Measurements from ENCODE around the gene TSC22D2. TPM values are rescaled to one million over a fixed set of nuclear protein-coding genes. Genes with fewer than 3 reads are reported as not detected.

Gene TSC22D2
- total RNA-seq, 1 donor from 2014 or later: 16.0 TPM

DNA sequence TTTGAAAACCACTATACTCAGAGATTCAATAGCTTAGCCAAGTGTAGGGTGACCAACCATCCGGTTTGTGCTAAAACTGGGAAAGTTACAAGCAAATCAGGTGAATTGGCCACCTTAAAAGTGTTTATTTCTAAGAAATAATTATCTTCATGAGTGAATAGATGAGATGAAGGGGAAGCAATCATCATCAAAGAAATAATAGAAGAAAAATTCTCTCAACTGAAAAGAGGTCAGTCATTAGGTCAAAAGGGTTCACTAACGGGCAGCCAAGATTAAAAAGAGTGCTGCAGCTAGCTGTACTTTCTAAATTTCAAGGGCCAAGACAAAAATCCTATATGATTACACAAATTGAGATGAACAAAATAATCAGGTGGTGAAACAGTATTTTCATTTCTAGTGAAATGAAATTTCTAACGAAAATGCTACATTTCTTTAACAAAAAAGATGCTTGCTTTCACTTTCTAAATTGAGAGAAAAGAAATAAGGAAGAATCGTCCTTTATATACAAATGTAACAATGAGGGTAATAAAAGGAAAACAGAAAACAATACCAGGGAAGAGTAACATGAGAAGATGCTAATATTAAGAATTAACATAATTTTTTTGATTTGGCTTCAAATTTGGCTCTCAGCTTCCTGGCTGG is 34.7 kb upstream of the TSC22D2 start:
- H3K4me3 ChIP-seq (ENCODE audit: low read depth, low read length): no peak overlapping the region
- TF ChIP-seq, protein P1, sequence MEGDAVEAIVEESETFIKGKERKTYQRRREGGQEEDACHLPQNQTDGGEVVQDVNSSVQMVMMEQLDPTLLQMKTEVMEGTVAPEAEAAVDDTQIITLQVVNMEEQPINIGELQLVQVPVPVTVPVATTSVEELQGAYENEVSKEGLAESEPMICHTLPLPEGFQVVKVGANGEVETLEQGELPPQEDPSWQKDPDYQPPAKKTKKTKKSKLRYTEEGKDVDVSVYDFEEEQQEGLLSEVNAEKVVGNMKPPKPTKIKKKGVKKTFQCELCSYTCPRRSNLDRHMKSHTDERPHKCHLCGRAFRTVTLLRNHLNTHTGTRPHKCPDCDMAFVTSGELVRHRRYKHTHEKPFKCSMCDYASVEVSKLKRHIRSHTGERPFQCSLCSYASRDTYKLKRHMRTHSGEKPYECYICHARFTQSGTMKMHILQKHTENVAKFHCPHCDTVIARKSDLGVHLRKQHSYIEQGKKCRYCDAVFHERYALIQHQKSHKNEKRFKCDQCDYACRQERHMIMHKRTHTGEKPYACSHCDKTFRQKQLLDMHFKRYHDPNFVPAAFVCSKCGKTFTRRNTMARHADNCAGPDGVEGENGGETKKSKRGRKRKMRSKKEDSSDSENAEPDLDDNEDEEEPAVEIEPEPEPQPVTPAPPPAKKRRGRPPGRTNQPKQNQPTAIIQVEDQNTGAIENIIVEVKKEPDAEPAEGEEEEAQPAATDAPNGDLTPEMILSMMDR (conservative IDR thresholded peaks at IDR 0.05; ENCODE audit: low read depth, low read length): no peak
- no peak for DNase-seq (ENCODE audit: low read depth)

DNA sequence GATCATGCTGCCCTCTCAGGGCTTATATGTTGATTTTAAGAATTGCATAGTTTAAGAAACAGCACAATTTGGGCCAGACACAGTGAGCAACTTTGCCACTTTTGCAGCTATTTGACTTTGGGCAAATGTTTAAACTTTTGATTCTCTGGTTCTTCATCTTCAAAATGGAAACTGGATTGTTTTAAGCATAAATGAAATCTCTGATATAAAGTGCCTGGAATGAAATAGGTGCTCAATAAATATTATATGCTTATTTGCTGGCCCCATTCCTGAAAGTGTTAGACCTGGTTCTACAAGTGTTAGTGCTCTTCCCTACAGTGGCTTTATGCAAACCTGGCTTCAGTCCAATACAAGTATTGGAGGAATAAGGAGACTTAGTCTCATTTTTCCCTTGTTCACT is 33.1 kb upstream of the TSC22D2 start:
- DNase-seq (ENCODE audit: low read depth): no peak
- no peak overlapping the region for H3K4me3 ChIP-seq (ENCODE audit: low read depth, low read length)
- TF ChIP-seq, protein P1 (conservative IDR thresholded peaks at IDR 0.05; ENCODE audit: low read depth, low read length): no peak

DNA sequence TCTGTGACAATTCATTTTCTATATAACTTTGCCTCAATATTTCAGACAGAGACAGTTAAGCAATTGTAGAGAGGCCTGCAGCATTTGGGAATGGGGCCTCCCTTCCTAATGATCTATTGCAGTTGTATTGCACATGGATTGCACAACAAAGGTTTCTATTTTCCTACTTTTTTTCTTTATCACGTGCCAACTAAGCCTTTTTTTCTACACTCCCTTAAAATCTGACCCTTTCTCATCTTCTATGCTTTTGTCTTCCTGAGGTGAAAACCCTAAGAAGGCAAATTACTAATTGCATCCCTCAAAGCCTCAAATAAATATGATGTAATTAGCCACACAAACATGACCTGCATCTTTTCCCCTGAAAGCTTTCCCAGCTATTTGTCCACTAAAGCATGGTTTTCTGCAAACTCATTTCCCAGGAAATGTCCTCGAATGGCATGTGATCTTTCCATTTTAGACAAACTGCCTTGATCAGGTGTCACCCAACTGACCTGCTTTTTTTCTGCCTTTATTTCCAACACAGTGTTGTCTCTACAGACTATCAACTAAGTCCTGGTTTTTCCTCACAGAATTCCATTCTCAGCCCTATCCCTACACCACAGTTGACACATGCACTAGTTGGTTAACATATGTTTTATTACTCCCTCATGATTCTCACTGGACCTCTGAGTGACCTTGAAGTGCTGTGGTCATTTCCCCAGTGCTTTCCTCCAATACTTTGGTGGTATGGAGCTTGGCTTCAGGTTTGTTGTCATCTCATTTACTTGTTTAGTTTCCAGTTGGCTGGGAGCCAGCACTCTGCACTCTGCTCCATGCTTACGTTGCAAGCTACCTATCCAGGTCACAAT is 31.9 kb upstream of the TSC22D2 start:
- H3K4me3 ChIP-seq (ENCODE audit: low read depth, low read length): no peak overlapping the region
- TF ChIP-seq, protein P1 (conservative IDR thresholded peaks at IDR 0.05; ENCODE audit: low read depth, low read length): no peak
- no peak for DNase-seq (ENCODE audit: low read depth)

DNA sequence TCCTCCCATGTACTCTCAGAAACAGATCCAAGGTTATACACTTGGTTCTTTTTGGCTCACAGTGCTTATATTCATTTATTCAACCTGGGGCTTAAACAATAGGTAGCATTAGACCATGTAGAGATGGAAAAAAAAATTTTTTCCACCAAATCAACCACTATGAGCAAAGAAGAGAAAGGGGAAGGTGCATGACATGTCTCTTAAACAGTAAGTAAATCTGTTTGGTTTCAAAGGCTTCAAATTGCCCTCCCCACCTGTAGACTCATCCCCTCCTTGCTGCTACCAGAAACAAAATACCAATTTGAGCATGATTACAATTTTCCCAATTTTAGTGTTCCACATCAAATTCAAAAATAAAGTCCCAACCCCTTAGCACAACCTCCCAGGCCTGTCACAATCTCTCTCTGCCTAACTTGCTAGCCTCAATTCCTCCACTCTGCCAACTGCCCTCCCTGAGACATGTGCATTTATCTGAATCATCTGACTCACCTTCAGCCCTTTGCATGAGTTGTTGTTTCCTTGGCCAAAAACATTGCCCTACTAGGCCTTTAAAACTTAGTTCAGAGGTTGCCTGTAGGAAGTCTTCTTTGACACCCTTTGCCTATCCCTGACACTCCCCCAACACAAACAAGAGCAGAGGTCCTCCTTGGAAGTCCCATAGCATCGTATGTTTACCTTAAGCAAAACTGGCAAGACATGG is 30.3 kb upstream of the TSC22D2 start:
- TF ChIP-seq, protein P1 (conservative IDR thresholded peaks at IDR 0.05; ENCODE audit: low read depth, low read length): no peak
- no peak for DNase-seq (ENCODE audit: low read depth)
- no peak overlapping the region for H3K4me3 ChIP-seq (ENCODE audit: low read depth, low read length)

DNA sequence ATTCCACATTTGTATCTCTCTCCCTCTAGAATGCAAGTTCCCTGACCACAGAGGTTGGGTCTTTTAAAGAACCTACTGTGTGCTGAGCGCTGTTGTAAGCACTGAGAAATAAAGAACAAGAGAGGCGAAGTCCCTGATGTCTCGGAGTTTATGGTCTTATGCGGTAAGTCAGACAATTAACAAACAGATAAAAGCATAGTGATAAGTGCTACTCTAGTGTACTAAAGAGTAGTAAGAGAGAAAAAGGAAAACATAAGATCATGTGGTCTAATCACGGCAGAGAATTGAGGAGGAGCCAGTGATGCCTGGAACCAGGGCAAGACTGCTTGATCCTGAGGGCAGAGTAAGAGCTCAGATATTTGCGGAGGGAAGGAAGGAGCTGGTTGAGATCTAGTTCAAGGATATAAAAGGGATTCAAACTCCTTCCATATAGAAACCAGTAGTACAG is 29.8 kb upstream of the TSC22D2 start:
- H3K4me3 ChIP-seq (ENCODE audit: low read depth, low read length): no peak overlapping the region
- TF ChIP-seq, protein P1 (conservative IDR thresholded peaks at IDR 0.05; ENCODE audit: low read depth, low read length): no peak
- no peak for DNase-seq (ENCODE audit: low read depth)

DNA sequence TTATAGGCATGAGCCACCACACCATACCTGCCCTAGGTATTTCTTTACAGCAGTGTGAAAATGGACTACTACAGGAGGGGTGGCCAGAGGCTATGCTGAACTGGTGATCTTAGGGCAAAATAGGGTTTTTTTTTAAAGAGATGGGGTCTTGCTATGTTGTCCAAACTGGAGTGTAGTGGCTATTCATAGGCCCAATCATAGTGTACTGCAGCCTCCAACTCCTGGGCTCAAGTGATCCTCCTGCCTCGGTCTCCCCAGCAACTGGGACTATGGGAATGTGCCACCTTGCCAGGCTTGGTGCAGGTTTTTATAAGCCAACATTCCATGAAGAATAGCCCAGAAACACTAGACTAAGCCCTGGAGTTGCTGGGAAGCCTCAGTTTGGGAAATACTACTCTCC is 28.6 kb upstream of the TSC22D2 start:
- TF ChIP-seq, protein P1 (conservative IDR thresholded peaks at IDR 0.05; ENCODE audit: low read depth, low read length): no peak
- H3K4me3 ChIP-seq (ENCODE audit: low read depth, low read length): no peak overlapping the region
- no peak for DNase-seq (ENCODE audit: low read depth)

Data from epithelial cell of proximal tubule (primary cell).